GM12875 (cell line): ENCODE data around the gene ADGRG6.

ENCODE experiments used
- H3K4me3 ChIP-seq: one replicate; pipeline ENCODE4 v1.5.1; 2011; ENCODE audit warnings: low read depth, low read length, control low read depth
- TF ChIP-seq, protein P1 (sequence below): IDR thresholded peaks from 2 replicates; pipeline ENCODE4 v1.5.1; 2011; ENCODE audit warnings: low read depth, mild to moderate bottlenecking, control low read depth, inconsistent platforms, low read length, moderate library complexity, borderline replicate concordance; ENCODE audit not compliant: insufficient read depth

ADGRG6 gene

DNA sequence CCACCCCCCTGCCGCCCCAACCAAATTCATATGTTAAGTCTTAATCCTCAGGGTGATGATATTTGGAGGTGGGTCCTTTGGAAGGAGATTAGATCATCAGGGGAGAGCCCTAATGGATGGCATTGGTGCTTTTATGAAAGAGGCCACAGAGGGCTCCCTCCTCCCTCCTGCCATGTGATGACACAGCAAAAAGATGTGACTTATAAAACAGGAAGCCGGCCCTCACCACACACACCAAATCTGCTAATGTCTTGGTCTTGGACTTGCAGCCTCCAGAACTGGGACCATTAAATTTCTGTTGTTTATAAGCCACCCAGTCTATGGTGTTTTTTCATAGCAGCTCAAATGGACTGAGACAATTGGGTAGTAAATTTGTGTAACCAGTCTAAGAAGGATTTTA, 176.3 kb downstream of the ADGRG6 start:
- TF ChIP-seq, protein P1, sequence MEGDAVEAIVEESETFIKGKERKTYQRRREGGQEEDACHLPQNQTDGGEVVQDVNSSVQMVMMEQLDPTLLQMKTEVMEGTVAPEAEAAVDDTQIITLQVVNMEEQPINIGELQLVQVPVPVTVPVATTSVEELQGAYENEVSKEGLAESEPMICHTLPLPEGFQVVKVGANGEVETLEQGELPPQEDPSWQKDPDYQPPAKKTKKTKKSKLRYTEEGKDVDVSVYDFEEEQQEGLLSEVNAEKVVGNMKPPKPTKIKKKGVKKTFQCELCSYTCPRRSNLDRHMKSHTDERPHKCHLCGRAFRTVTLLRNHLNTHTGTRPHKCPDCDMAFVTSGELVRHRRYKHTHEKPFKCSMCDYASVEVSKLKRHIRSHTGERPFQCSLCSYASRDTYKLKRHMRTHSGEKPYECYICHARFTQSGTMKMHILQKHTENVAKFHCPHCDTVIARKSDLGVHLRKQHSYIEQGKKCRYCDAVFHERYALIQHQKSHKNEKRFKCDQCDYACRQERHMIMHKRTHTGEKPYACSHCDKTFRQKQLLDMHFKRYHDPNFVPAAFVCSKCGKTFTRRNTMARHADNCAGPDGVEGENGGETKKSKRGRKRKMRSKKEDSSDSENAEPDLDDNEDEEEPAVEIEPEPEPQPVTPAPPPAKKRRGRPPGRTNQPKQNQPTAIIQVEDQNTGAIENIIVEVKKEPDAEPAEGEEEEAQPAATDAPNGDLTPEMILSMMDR: no peak
- no peak overlapping the region for H3K4me3 ChIP-seq

DNA sequence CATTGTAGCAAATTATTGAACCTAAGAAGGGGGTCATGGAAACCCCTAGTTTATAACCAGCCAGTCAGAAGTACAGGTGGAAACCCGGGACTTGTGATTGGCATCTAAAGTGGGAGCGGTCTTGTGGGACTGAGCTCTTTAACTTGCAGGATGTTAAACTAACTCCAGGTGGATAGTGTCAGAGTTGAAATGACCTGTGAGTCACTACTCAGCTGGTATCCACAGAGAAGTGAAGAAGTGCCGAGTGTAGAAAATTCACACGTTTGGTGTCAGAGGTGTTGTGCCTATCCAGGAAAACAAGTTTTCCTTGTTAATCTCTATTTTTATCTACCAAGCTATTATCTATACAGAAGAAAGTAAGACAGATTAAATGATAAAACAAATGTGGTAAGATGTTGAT, 179.7 kb downstream of the ADGRG6 start:
- TF ChIP-seq, protein P1: no peak
- no peak overlapping the region for H3K4me3 ChIP-seq

DNA sequence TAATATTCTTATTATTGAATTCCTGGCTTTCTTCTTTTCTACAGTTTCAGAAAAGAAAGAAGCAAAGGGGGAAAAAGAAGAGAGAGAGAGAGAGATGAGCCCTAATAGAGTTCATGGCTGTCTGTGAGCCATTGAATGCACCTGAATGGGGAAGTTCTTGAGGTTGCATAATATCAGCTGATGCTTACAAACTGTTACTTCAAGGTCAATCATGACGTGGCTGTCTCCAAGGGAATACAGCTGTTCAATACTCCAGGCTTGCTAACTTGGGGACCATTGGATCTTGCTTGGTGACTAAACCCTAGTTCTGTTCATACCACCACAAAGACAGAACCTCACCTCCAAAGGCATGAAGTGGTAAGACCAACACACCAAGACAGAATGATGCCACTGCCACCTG, 180.4 kb downstream of the ADGRG6 start:
- TF ChIP-seq, protein P1: no peak
- no peak overlapping the region for H3K4me3 ChIP-seq

DNA sequence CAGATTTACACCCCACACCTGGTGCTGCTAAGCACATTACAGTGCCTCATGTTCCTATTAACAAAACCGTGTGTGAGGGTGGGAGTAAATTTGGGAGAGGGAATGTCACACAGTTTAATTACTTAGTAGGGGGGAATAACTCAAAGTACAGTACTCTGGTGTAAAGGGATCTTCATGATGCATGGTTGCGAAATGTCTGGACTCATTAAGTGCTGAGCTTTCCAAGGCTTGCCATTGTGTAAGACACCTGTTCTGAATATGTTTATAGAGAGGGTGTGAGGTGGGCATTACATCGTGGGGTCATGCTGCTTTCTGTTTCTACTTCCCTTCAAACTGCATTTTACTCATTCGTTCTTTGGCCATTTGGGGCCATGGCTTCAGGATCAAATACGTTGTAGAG, 181.2 kb downstream of the ADGRG6 start:
- TF ChIP-seq, protein P1: no peak
- H3K4me3 ChIP-seq: no peak overlapping the region

DNA sequence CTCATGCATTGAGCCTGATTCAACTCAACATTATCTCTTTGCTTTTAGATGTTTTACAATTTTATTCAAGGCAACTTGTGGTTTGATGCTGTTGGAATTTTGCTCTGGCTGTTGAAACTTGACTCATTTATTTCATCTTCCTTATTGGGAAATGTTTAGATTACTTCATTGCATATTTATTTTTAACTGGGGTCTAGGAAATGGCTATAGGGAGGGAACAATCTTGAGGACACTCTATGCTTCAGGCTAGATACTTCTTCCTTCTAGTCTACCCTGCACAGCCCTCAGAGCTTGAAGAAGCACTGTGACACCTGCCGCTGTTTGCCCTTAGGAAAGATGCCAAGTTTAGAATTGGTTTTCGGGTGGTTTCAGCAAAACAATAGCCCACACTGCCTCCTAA, 183.4 kb downstream of the ADGRG6 start:
- H3K4me3 ChIP-seq: no peak overlapping the region
- TF ChIP-seq, protein P1: no peak

DNA sequence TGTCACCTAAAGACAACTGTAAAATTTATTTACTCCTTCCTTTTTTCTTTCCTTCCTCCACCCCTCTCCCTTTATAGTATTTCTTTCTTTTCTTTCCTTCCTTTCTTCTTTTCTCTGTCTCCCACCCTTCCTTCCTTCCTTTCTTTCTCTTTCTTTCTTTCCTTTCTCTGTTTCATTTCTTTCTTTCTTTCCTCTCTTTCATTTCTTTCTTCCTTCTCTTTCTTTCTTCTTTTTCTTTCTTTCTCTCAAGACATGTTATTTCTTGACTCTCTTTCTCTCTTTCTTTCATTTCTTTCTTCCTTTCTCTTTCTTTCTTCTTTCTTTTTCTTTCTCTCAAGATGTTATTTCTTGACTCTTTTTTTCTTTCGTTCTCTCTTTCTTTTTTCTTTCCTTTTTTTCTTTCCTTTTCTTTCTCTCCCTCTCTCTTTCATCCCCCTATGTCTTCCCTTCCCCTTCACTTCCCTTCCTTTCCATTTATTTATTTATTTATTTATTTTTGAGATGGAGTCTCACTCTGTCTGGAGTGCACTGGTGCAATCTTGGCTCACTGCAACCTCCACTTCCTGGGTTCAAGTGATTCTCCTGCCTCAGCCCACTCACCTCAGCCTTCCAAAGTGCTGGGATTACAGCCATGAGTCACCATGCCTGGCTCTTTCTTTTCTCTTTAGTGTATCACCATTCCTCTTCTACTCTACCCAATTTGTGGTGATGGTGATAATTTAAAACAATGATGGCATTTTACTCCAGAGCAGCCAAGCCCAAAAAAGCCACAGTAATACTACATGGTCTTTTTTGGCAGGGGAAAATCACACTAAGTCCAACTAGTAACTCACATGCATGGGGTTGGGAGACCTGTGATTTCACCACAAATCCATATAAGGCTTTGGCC, 188.2 kb downstream of the ADGRG6 start:
- TF ChIP-seq, protein P1: no peak
- no peak overlapping the region for H3K4me3 ChIP-seq
